Hepatocyte (in vitro differentiated cells): ENCODE measurements around the gene TMEFF2. TPM values are rescaled to one million over a fixed set of nuclear protein-coding genes. Genes with fewer than 3 reads are reported as not detected.
A peak's percentile ranks its signal among the peaks of the same experiment; 100 is the strongest.
"Not testable (repeated sequence)": the region's sequence is repeated elsewhere in the genome, so short reads cannot be mapped to it uniquely, and the experiment has no call there.

Experiments
- DNase-seq: peaks from one replicate; pipeline ENCODE4 v3.0.0-alpha.2; 2016; ENCODE audit warnings: low spot score
- H2AFZ ChIP-seq: fragments of 200-600 bp; sonication (generic); 2 replicates; pipeline ENCODE4 v1.6.0; 2016; ENCODE audit warnings: antibody characterized with exemption, mild to moderate bottlenecking
- H3K27ac ChIP-seq: fragments of 200-600 bp; sonication (generic); 2 replicates; pipeline ENCODE4 v1.5.1; 2016; ENCODE audit warnings: mild to moderate bottlenecking
- H3K27me3 ChIP-seq: fragments of 200-600 bp; sonication (generic); 2 replicates; pipeline ENCODE4 v1.6.1; 2016
- H3K36me3 ChIP-seq: fragments of 200-600 bp; sonication (generic); replicated peaks from 2 replicates; pipeline ENCODE4 v1.5.1; 2016; ENCODE audit warnings: low read depth; ENCODE audit not compliant: insufficient read depth
- H3K4me1 ChIP-seq: fragments of 200-600 bp; sonication (generic); 2 replicates; pipeline ENCODE4 v1.5.1; 2016; ENCODE audit warnings: mild to moderate bottlenecking, moderate library complexity; ENCODE audit not compliant: insufficient read depth
- H3K4me2 ChIP-seq: fragments of 200-600 bp; sonication (generic); 2 replicates; pipeline ENCODE4 v1.6.0; 2016
- H3K4me3 ChIP-seq: fragments of 200-600 bp; sonication (generic); 2 replicates; pipeline ENCODE4 v1.5.1; 2016; ENCODE audit warnings: mild to moderate bottlenecking
- H3K79me2 ChIP-seq: fragments of 200-600 bp; sonication (generic); 2 replicates; pipeline ENCODE4 v1.6.0; 2017; ENCODE audit warnings: mild to moderate bottlenecking
- H3K9me2 ChIP-seq: fragments of 200-600 bp; sonication (generic); replicated peaks from 2 replicates; pipeline ENCODE4 v1.6.0; 2017; ENCODE audit warnings: mild to moderate bottlenecking; ENCODE audit not compliant: insufficient read depth
- H3K9me3 ChIP-seq: fragments of 200-600 bp; sonication (generic); 2 replicates; pipeline ENCODE4 v1.5.1; 2016; ENCODE audit warnings: low read depth, mild to moderate bottlenecking
- H4K20me1 ChIP-seq: fragments of 200-600 bp; sonication (generic); 2 replicates; pipeline ENCODE4 v1.6.0; 2016; ENCODE audit warnings: mild to moderate bottlenecking; ENCODE audit not compliant: insufficient read depth, poor library complexity, severe bottlenecking
- CTCF ChIP-seq: fragments of 200-600 bp; sonication (generic); IDR thresholded peaks from 2 replicates; pipeline ENCODE4 v1.5.1; 2016; ENCODE audit warnings: antibody characterized with exemption, mild to moderate bottlenecking; ENCODE audit not compliant: poor library complexity
- EZH2 ChIP-seq: fragments of 200-600 bp; sonication (generic); IDR thresholded peaks from 2 replicates; pipeline ENCODE4 v1.6.1; 2016; ENCODE audit warnings: antibody characterized with exemption, mild to moderate bottlenecking, borderline replicate concordance
- EZH2phosphoT487 ChIP-seq: fragments of 200-600 bp; sonication (generic); IDR thresholded peaks from one replicate; pipeline ENCODE4 v1.6.1; 2018; ENCODE audit warnings: antibody characterized with exemption, mild to moderate bottlenecking, low read depth, moderate library complexity; ENCODE audit not compliant: unreplicated experiment, severe bottlenecking
- WGBS: methylation state at CpG from one replicate; pipeline ENCODE4 v1.1.6; 2016; ENCODE audit warnings: low lambda C conversion rate; ENCODE audit errors: missing lambda C conversion rate; 5-methylcytosine and 5-hydroxymethylcytosine counted together
- polyA plus RNA-seq: library from polyadenylated mRNA; unstranded; fragments of >200 nt; fragmentation: Nextera tagmentation; extraction: Ambion mirVana; gene quantifications from 2 replicates; pipeline ENCODE4 v1.2.1, GENCODE V29; 2016
- total RNA-seq: library from RNA; depleted of rRNA; stranded (reverse); fragments of >200 nt; gene quantifications from 2 replicates; pipeline ENCODE4 v1.2.3, GENCODE V29; 2014

Gene TMEFF2
- total and polyA plus RNA-seq, 2 experiments from 2014 or later: 0.43 to 1.8 TPM

DNA sequence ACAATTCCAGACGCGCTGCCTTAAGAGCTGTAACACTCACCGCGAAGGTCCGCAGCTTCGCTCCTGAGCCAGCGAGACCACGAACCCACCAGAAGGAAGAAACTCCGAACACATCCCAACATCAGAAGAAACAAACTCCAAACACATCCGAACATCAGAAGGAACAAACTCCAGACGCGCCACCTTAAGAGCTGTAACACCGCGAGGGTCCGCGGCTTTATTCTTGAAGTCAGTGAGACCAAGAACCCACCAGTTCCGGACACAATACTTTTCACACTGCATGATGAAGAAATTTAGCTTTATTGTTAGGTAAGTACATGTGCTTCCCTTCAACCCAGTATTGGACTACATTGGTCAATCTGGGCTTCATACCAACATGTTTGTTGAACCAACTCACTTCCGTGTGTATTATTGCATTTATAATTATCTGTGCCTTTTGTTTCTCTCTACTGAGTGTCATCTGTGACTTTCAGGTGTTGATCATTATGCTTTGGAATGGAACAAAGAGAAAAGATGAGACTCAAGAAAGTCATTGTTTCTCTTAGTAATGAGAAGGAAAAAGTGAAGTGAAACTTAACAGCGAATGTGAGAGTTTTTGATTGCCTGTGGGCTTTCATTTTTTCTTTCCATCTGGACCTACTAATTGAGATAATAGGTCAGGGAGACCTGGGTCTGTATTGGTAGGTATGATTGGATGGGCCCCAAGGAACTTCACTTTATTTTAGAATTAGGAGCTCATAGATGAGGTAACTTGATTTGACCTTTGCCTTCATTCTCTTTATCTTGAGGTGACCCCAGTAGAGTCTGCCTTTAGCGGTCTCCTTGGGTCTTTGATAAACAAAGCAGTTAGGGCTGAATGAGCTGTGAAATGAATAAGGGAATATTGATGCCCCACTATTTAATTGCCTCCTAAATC, 271.7 kb downstream of the TMEFF2 start:
- H3K4me3 ChIP-seq: no peak overlapping the region
- H3K9me2 ChIP-seq: no peaks in the 10 kb centered on the region
- no peaks in the 10 kb centered on the region for H4K20me1 ChIP-seq
- no peaks in the 10 kb centered on the region for H3K79me2 ChIP-seq
- no peak for DNase-seq
- TF ChIP-seq EZH2 (no peak), CTCF (no peak), EZH2phosphoT487 (no peak)
- no peaks in the 10 kb centered on the region for H3K36me3 ChIP-seq
- no peaks in the 10 kb centered on the region for H3K4me1 ChIP-seq
- no peaks in the 10 kb centered on the region for H3K27me3 ChIP-seq
- no peak overlapping the region for H2AFZ ChIP-seq
- H3K9me3 ChIP-seq: no peaks in the 10 kb centered on the region
- no peak overlapping the region for H3K4me2 ChIP-seq
- 99% methylated on average over 19 of the region's 20 CpGs for WGBS
- no peak overlapping the region for H3K27ac ChIP-seq

DNA sequence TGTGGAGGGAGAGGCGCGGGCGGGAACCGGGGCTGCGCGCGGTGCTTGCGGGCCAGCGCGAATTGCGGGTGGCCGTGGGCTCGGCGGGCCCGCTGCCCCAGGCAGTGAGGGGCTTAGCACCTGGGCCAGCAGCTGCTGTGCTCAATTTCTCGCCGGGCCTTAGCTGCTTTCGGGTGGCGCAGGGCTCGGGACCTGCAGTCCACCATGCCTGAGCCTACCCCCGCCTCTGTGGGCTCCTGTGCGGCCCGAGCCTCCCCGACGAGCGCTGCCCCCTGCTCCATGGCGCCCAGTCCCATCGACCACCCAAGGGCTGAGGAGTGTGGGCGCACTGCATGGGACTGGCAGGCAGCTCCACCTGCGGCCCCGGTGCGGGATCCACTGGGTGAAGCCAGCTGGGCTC, 273.1 kb downstream of the TMEFF2 start:
- H3K27ac ChIP-seq, H3K9me2 ChIP-seq: not testable (repeated sequence)
- WGBS: 99% methylated on average over 31 of the region's 32 CpGs

GRCh38 chr2:191920502-191920901, 274.2 kb downstream of the TMEFF2 start:
- WGBS: 98% methylated on average over 2 of the region's 2 CpGs
- H3K4me3 ChIP-seq: no peak overlapping the region
- no peak overlapping the region for H3K4me2 ChIP-seq
- H3K79me2 ChIP-seq: no peaks in the 10 kb centered on the region
- TF ChIP-seq EZH2phosphoT487 (no peak), CTCF (no peak), EZH2 (no peak)
- no peaks in the 10 kb centered on the region for H3K9me3 ChIP-seq
- H3K4me1 ChIP-seq: peaks cover 5% of the 10 kb centered on the region
- DNase-seq: no peak
- H3K9me2 ChIP-seq: no peaks in the 10 kb centered on the region
- H3K36me3 ChIP-seq: no peaks in the 10 kb centered on the region
- no peak overlapping the region for H2AFZ ChIP-seq
- no peaks in the 10 kb centered on the region for H3K27me3 ChIP-seq
- H3K27ac ChIP-seq: no peak overlapping the region
- no peaks in the 10 kb centered on the region for H4K20me1 ChIP-seq

More for the DNA sequence above, 273.1 kb downstream of the TMEFF2 start:
- H3K4me1 ChIP-seq, H3K79me2 ChIP-seq, H3K36me3 ChIP-seq, H3K4me3 ChIP-seq, H2AFZ ChIP-seq, H3K4me2 ChIP-seq, H4K20me1 ChIP-seq, H3K27me3 ChIP-seq, H3K9me3 ChIP-seq, DNase-seq: not testable (repeated sequence)

DNA sequence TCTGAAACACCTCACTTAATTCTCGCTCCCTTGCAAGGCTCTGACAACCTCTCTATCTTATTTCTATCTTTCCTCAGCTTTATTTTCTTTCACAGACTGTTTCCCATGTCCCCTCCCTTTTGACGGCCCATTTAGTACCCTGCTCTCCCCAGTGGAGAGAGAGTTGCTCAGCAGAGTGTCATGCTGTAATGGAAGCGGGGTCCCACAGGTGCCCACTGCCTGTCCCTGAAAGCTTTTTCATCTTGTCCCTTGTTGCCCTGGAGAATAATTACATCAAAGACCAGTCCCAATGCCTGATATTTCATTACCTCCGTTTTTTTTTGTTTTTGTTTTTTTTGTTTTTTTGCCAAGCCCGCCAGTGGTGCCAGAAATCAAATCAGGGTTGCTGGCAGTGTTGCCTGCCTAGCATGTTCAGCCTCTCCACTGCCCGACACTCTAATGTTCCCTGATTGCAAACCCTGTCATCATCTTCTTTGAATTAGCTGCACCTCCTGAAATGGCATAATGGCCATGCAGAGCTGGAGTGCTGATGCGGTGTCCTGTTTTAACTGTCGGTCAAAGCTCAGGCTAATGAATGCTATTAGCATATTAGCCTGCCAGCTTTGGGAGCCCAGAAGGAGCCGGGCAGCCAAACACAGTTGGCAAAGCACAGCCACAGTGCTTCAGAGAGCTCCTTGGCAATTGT, 276.6 kb downstream of the TMEFF2 start:
- H3K36me3 ChIP-seq: no peaks in the 10 kb centered on the region
- no peaks in the 10 kb centered on the region for H3K9me2 ChIP-seq
- peaks cover 5% of the 10 kb centered on the region for H3K4me1 ChIP-seq
- no peaks in the 10 kb centered on the region for H4K20me1 ChIP-seq
- no peak overlapping the region for H2AFZ ChIP-seq
- TF ChIP-seq CTCF: no peak
- 65% methylated on average over 9 of the region's 9 CpGs for WGBS
- DNase-seq: no peak
- no peaks in the 10 kb centered on the region for H3K9me3 ChIP-seq
- no peaks in the 10 kb centered on the region for H3K79me2 ChIP-seq
- no peak overlapping the region for H3K4me3 ChIP-seq
- H3K27ac ChIP-seq: no peak overlapping the region
- no peaks in the 10 kb centered on the region for H3K27me3 ChIP-seq
- peak overlapping the region; percentile 25 for H3K4me2 ChIP-seq
